SJSA1 (cell line): ENCODE measurements around the gene KCND3. TPM values are rescaled to one million over a fixed set of nuclear protein-coding genes. Genes with fewer than 3 reads are reported as not detected.

Experiments
- DNase-seq, 2 experiments: peaks; one replicate each; pipeline ENCODE4 v3.0.0-alpha.2; 2015 to 2020; ENCODE audit warnings: low spot score in 2 of 2, low read depth in 1 of 2
- H3K27ac ChIP-seq: fragments of 250-450 bp; sonication (Bioruptor Pico); 2 replicates; pipeline ENCODE4 v1.5.1; 2020; ENCODE audit warnings: mild to moderate bottlenecking, moderate library complexity
- H3K27me3 ChIP-seq: fragments of 250-450 bp; sonication (Bioruptor Pico); replicated peaks from 2 replicates; pipeline ENCODE4 v1.5.1; 2020; ENCODE audit warnings: mild to moderate bottlenecking, moderate library complexity
- H3K36me3 ChIP-seq: fragments of 250-450 bp; sonication (Bioruptor Pico); 2 replicates; pipeline ENCODE4 v1.5.1; 2020; ENCODE audit warnings: mild to moderate bottlenecking
- H3K4me1 ChIP-seq: fragments of 250-450 bp; sonication (Bioruptor Pico); replicated peaks from 2 replicates; pipeline ENCODE4 v1.6.1; 2021; ENCODE audit warnings: mild to moderate bottlenecking
- H3K4me3 ChIP-seq: fragments of 250-450 bp; sonication (Bioruptor Pico); 2 replicates; pipeline ENCODE4 v1.5.1; 2020; ENCODE audit warnings: mild to moderate bottlenecking
- H3K9me3 ChIP-seq: fragments of 250-450 bp; sonication (Bioruptor Pico); replicated peaks from 2 replicates; pipeline ENCODE4 v1.5.1; 2020; ENCODE audit warnings: mild to moderate bottlenecking
- total RNA-seq: library from RNA; depleted of rRNA; stranded (reverse); fragments of >200 nt; shearing (Covaris generic); gene quantifications from 2 replicates; pipeline ENCODE4 v1.2.3, GENCODE V29; 2014

KCND3 gene
- total RNA-seq, 1 experiment from 2014 or later = not detected

DNA sequence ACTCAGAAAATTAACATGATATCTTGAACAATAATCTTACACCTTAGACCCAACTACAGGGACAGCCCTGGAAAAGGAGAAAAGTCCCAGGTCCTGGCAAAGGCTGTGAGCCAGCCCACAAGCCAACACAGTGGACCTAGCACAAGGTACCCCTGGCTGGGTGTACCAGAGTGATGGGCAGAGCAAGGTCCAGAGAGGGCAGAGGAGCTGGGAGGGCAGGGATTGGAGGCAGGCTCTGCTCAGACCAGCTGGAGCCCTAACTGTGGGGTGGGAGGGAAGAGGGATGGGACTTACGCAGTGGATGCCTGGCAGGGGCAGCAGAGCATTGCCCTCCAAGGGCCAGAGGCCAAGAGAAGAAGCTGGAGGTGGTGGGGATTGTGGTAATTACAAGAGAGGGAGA lies 101.6 kb downstream of the KCND3 start:
- H3K4me1 ChIP-seq = no peaks in the 10 kb centered on the region
- no peak overlapping the region for H3K27ac ChIP-seq
- H3K9me3 ChIP-seq = no peaks in the 10 kb centered on the region
- H3K27me3 ChIP-seq = peaks cover 25% of the 10 kb centered on the region
- H3K36me3 ChIP-seq = no peaks in the 10 kb centered on the region
- H3K4me3 ChIP-seq = no peak overlapping the region
- no peak for DNase-seq

DNA sequence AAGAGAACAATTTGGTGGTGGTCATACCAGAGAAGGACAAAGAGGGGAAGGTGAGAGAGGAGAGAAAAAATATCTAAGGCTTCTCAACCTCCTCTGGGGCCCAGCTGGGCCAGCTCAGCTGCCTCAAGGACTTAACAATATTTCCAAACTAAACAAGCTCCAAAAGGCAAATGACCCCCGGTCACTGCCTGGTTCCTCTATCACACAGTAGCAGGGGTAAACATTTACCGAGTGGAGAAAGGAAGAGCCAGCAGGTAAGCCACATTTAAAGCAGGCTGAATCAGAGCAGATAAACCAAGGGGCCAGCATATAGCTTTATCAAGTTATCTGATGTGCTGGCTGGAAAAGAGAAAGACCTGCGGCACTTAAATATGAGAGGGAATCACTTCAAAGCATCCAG lies 102.1 kb downstream of the KCND3 start:
- Histone ChIP-seq H3K9me3 (no peaks in the 10 kb centered on the region), H3K4me1 (no peaks in the 10 kb centered on the region), H3K27ac (no peak overlapping the region), H3K27me3 (peaks cover 25% of the 10 kb centered on the region), H3K4me3 (no peak overlapping the region), H3K36me3 (no peaks in the 10 kb centered on the region)
- DNase-seq = no peak

- no peak overlapping the region for H3K4me3 ChIP-seq
- DNase-seq = no peak
- H3K27ac ChIP-seq = no peak overlapping the region
- H3K9me3 ChIP-seq = no peaks in the 10 kb centered on the region
- peaks cover 25% of the 10 kb centered on the region for H3K27me3 ChIP-seq
- H3K4me1 ChIP-seq = no peaks in the 10 kb centered on the region
- no peaks in the 10 kb centered on the region for H3K36me3 ChIP-seq
Observed at GRCh38 chr1:111886741-111887140, 102.7 kb downstream of the KCND3 start.

GRCh38 chr1:111884772-111885443 lies 104.6 kb downstream of the KCND3 start:
- no peak for DNase-seq
- Histone ChIP-seq H3K36me3 (no peaks in the 10 kb centered on the region), H3K4me3 (no peak overlapping the region), H3K27ac (no peak overlapping the region), H3K27me3 (peaks cover 21% of the 10 kb centered on the region), H3K4me1 (no peaks in the 10 kb centered on the region), H3K9me3 (no peaks in the 10 kb centered on the region)

DNA sequence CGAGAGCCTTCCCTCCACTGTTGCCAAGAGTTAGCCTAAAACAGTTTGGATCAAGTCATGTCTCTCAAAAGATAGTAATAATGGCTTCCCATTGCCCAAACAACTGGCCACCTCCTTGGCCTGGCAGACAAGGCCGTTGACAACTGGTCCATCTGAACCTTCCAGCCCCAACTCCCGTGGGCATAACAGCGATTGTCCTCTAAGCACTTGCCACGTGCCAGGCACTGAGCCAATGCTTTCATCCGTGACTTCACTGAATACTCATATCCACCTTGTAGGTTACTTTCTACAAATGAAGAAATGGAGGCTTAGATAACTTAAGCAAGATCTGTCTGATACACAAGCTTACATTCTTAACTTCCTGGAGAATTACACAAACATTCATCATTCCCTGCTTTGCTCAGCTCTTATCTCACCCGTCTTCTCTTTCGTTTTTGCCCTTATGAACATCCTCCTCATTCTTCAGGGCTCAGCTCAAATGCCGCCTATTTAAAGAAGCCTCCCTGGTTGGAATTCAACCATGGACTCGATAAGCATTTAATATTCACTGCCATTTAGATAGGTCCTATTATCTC lies 106.4 kb downstream of the KCND3 start:
- DNase-seq = no peak
- Histone ChIP-seq H3K4me1 (no peaks in the 10 kb centered on the region), H3K27ac (no peak overlapping the region), H3K27me3 (peaks cover 21% of the 10 kb centered on the region), H3K9me3 (no peaks in the 10 kb centered on the region), H3K36me3 (no peaks in the 10 kb centered on the region), H3K4me3 (no peak overlapping the region)

DNA sequence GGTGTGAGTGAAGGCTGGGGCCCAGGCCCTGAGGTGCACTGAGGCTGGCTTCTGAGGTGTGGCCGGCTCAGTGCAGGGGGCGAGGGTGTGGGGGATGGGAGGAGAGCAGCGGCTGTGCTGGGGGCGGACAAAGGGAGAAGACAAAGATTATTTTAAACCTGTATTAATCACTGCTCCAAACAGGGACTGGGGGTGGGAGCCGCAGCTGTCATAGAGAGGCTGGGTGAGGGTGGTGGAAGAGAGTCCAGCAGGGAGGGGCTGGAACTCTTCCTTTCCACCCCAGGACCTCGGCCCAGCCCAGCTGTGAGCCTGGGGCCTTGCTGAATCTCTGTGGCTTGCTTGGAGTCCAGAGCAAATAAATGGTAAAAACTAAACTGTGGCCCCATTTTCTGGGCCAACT lies 106.9 kb downstream of the KCND3 start:
- DNase-seq = no peak
- no peaks in the 10 kb centered on the region for H3K36me3 ChIP-seq
- H3K9me3 ChIP-seq = no peaks in the 10 kb centered on the region
- H3K27me3 ChIP-seq = peaks cover 21% of the 10 kb centered on the region
- H3K4me1 ChIP-seq = no peaks in the 10 kb centered on the region
- no peak overlapping the region for H3K27ac ChIP-seq
- no peak overlapping the region for H3K4me3 ChIP-seq

DNA sequence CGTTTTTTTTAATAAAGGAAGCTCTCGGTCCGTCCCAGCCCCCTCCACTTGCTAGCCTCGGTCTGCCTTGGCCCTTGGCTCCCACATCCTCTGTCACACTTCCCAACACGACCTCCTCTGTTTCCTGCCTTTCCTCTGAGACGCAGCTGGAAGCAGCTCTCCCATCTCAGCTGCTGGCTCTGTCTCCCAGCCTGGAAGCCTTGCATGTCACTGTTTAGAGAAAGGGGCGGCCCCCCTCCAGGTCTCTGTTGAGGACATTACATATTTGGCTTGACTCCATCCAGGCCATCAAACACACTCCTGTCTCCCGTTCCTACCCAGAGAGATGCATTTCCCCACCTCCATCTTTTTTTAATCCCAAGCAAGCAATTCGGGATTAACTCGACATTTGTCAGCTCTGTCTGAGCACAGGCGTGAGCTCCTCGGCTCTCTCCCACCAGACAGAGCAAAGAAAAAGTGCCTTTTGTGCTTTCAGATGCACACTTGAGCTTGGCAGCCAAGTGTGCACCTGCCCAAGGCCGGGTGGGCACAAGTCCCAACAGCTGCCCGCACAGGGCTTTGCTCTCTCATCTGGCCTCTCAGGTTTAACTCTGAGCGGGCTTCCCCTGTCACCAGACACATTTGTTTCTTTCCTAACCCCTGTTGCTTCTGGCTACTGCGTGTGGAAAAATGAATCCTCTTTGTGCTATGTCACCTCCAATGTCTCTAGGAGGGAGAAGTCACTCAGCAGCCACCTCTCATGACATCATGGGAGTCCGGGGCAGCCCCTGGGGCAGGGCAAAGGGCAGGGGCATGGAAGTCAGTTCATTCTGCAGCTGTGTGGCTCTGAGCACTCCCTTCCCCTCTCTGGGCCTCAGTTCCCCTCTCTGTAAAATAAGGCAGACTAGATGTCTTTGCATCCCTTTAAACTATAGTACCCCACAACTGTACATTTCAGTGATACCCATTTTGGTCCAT lies 108.3 kb downstream of the KCND3 start:
- peaks cover 18% of the 10 kb centered on the region for H3K27me3 ChIP-seq
- no peak overlapping the region for H3K4me3 ChIP-seq
- no peaks in the 10 kb centered on the region for H3K4me1 ChIP-seq
- no peaks in the 10 kb centered on the region for H3K36me3 ChIP-seq
- no peak overlapping the region for H3K27ac ChIP-seq
- no peaks in the 10 kb centered on the region for H3K9me3 ChIP-seq
- DNase-seq = no peak

DNA sequence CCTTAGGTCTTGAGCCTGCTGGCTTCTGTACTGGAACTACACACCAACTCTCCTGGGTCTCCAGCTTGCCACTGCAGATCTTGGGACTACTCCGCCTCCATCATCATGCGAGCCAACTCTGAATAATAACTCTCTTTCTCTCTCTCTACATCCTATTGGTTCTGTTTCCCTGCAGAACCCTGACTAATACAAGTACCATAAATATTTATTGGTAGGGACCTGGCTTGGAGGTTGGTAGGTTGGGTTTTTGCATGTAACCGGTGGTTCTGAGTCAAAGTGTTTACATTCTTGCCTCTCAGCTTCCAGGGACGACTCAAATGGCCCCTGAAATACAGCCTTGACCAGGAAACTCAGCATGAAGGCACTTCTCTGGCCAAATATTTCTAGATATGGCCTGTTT lies 110.4 kb downstream of the KCND3 start:
- Histone ChIP-seq H3K4me3 (no peak overlapping the region), H3K9me3 (no peaks in the 10 kb centered on the region), H3K27me3 (peaks cover 25% of the 10 kb centered on the region), H3K4me1 (no peaks in the 10 kb centered on the region), H3K27ac (no peak overlapping the region), H3K36me3 (no peaks in the 10 kb centered on the region)
- no peak for DNase-seq

GRCh38 chr1:111878649-111879048 lies 110.8 kb downstream of the KCND3 start:
- Histone ChIP-seq H3K27ac (no peak overlapping the region), H3K27me3 (peaks cover 26% of the 10 kb centered on the region), H3K4me1 (no peaks in the 10 kb centered on the region), H3K4me3 (no peak overlapping the region), H3K9me3 (no peaks in the 10 kb centered on the region), H3K36me3 (no peaks in the 10 kb centered on the region)
- no peak for DNase-seq

DNA sequence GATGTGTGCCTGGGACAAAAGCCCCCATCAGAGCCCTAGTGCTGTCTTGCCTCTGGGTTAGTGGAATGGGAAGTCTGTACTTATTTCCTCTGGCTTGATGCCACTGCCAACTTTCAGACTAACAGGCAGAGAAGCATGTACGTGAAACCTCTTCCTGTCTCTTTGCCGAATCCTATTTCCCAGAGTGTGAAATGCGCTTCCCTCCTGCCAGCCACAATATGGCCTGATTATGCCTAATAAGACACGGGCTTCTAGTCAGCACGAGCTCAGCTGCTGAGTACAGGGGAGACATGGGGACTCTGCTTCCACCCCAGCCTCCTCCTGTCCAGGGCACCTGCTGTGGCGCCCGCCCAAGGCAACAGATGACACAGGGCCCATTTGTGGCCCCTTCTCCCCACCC lies 111.4 kb downstream of the KCND3 start:
- H3K36me3 ChIP-seq = no peaks in the 10 kb centered on the region
- no peaks in the 10 kb centered on the region for H3K4me1 ChIP-seq
- H3K27ac ChIP-seq = no peak overlapping the region
- H3K9me3 ChIP-seq = no peaks in the 10 kb centered on the region
- no peak for DNase-seq
- H3K27me3 ChIP-seq = peaks cover 24% of the 10 kb centered on the region
- no peak overlapping the region for H3K4me3 ChIP-seq

DNA sequence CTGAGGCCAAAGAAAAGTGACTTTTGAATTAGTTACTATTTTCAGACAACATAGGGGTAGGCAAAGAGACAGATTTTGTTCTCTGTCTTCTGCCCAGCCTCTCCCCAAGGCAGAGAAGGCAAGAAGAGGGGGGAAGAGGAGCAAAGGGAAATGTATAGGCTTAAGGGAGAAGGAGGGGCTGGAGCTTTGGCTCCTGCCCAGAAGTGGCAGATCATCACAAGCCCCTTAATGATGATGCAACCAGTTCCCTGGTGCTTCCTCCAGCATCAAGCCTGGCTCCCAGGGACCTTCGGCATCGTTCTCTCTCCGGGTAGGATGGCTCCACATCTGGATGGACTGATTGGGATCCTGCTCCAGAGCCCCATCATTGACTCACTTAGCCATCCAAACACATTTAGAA lies 112.8 kb downstream of the KCND3 start:
- H3K9me3 ChIP-seq = no peaks in the 10 kb centered on the region
- no peak overlapping the region for H3K27ac ChIP-seq
- no peaks in the 10 kb centered on the region for H3K36me3 ChIP-seq
- DNase-seq = no peak
- H3K4me1 ChIP-seq = no peaks in the 10 kb centered on the region
- no peak overlapping the region for H3K4me3 ChIP-seq
- peaks cover 32% of the 10 kb centered on the region for H3K27me3 ChIP-seq

DNA sequence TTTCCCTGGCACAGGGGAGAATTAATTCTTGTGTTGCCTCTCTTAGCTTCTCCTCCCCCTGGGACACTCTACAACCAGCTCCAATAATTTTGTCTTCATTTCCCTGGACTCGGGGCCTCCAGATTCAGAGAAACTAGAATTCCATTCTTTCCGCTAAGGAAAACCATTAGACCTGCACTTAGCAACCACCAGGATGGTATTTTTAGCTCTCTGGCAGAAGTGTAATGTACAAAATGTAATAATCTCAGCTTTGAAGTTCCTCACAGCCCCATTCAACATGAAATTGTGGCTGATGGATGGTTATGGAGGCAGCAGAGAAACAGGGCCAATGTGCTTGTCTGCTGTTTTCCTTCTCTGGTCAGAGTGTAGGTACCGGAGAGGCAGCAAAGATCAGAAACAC lies 113.8 kb downstream of the KCND3 start:
- H3K36me3 ChIP-seq = no peaks in the 10 kb centered on the region
- DNase-seq = no peak
- H3K27me3 ChIP-seq = peaks cover 36% of the 10 kb centered on the region
- H3K9me3 ChIP-seq = no peaks in the 10 kb centered on the region
- H3K4me3 ChIP-seq = no peak overlapping the region
- H3K4me1 ChIP-seq = no peaks in the 10 kb centered on the region
- H3K27ac ChIP-seq = no peak overlapping the region

DNA sequence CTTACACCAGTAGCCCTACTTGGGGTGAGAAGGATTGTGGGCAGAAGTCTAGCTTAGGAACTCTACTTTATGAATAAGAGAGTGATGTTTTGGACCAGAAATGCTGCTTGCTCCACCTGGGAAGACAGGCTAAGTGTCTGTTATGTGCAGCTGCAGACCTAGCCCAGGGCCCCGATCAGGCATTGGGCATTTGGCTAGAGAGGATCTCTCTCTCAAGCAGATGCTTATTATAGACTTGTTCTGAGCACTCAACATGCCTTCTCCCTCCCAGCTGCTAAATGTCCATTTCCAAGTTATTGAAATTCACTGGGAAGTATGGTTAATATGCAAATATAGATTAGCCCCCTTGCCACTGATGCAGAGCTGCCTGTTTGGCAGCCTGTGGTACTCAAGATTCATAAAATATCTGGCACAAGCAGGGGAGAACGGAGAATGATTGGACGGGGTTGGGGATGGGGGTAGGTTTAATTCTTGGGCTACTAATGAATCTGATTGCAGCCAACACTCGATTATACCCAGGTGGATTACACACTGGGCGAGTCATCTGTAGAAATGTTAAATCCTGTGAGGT lies 115.9 kb downstream of the KCND3 start:
- Histone ChIP-seq H3K27me3 (peaks cover 40% of the 10 kb centered on the region), H3K27ac (no peak overlapping the region), H3K36me3 (no peaks in the 10 kb centered on the region), H3K4me1 (no peaks in the 10 kb centered on the region), H3K4me3 (no peak overlapping the region), H3K9me3 (no peaks in the 10 kb centered on the region)
- DNase-seq = no peak

GRCh38 chr1:111870181-111870580 lies 119.3 kb downstream of the KCND3 start:
- Histone ChIP-seq H3K36me3 (no peaks in the 10 kb centered on the region), H3K4me1 (no peaks in the 10 kb centered on the region), H3K4me3 (no peak overlapping the region), H3K27me3 (peaks cover 38% of the 10 kb centered on the region), H3K27ac (no peak overlapping the region), H3K9me3 (no peaks in the 10 kb centered on the region)
- no peak for DNase-seq
